Nephron progenitor cell (in vitro differentiated cells): ENCODE data around the gene ASAP3.

ENCODE experiments used
- DNase-seq: peaks from one replicate; pipeline ENCODE4 v3.0.0; 2021
- H3K27ac Mint-ChIP-seq: 2 replicates; pipeline ENCODE4 v1.8.0; 2021; ENCODE audit warnings: mild to moderate bottlenecking, moderate library complexity, mixed read lengths
- H3K27me3 Mint-ChIP-seq: 2 replicates; pipeline ENCODE4 v1.8.0; 2021; ENCODE audit warnings: mild to moderate bottlenecking, low read depth, mixed read lengths; ENCODE audit not compliant: poor library complexity
- H3K36me3 Mint-ChIP-seq: 2 replicates; pipeline ENCODE4 v1.8.0; 2021; ENCODE audit warnings: low read depth, mixed read lengths
- H3K4me1 Mint-ChIP-seq: 2 replicates; pipeline ENCODE4 v1.8.0; 2021; ENCODE audit warnings: mixed read lengths
- H3K4me3 Mint-ChIP-seq: 2 replicates; pipeline ENCODE4 v1.8.0; 2021; ENCODE audit warnings: mild to moderate bottlenecking, moderate library complexity, mixed read lengths
- H3K9me3 Mint-ChIP-seq: 2 replicates; pipeline ENCODE4 v1.8.0; 2021; ENCODE audit warnings: mild to moderate bottlenecking, moderate library complexity, mixed read lengths
- CTCF ChIP-seq: fragments of 200-600 bp; sonication (generic); IDR thresholded peaks from 2 replicates; pipeline ENCODE4 v1.5.0; 2021; ENCODE audit warnings: antibody characterized with exemption

ASAP3 gene

GRCh38 chr1:23451441-23451840 lies 32.5 kb downstream of the ASAP3 start:
- no peak for TF ChIP-seq CTCF
- Mint-ChIP-seq H3K36me3 (peaks cover 16% of the 10 kb centered on the region), H3K9me3 (no peaks in the 10 kb centered on the region), H3K4me1 (peaks cover 25% of the 10 kb centered on the region), H3K27ac (peak overlapping the region; percentile 80), H3K4me3 (no peak overlapping the region), H3K27me3 (no peaks in the 10 kb centered on the region)
- no peak for DNase-seq

- no peak for DNase-seq
These were observed 33.1 kb downstream of the ASAP3 start for GRCh38 chr1:23450894-23451293.

GRCh38 chr1:23449958-23450357 lies 34.0 kb downstream of the ASAP3 start:
- peaks cover 12% of the 10 kb centered on the region for H3K36me3 Mint-ChIP-seq
- no peak overlapping the region for H3K4me3 Mint-ChIP-seq
- H3K4me1 Mint-ChIP-seq = peaks cover 25% of the 10 kb centered on the region
- no peak for DNase-seq
- TF ChIP-seq CTCF = no peak
- no peak overlapping the region for H3K27ac Mint-ChIP-seq
- no peaks in the 10 kb centered on the region for H3K9me3 Mint-ChIP-seq
- no peaks in the 10 kb centered on the region for H3K27me3 Mint-ChIP-seq

More at GRCh38 chr1:23450894-23451293, 33.1 kb downstream of the ASAP3 start:
- H3K9me3 Mint-ChIP-seq = no peaks in the 10 kb centered on the region
- H3K4me3 Mint-ChIP-seq = no peak overlapping the region
- H3K27ac Mint-ChIP-seq = no peak overlapping the region
- peaks cover 16% of the 10 kb centered on the region for H3K36me3 Mint-ChIP-seq
- H3K27me3 Mint-ChIP-seq = no peaks in the 10 kb centered on the region
- no peak for TF ChIP-seq CTCF
- peaks cover 25% of the 10 kb centered on the region for H3K4me1 Mint-ChIP-seq

- H3K27ac Mint-ChIP-seq = no peak overlapping the region
- H3K4me1 Mint-ChIP-seq = peaks cover 25% of the 10 kb centered on the region
- H3K36me3 Mint-ChIP-seq = peaks cover 8% of the 10 kb centered on the region
- DNase-seq = no peak
- no peaks in the 10 kb centered on the region for H3K9me3 Mint-ChIP-seq
- TF ChIP-seq CTCF = no peak
- H3K27me3 Mint-ChIP-seq = no peaks in the 10 kb centered on the region
- H3K4me3 Mint-ChIP-seq = no peak overlapping the region
These were observed 34.7 kb downstream of the ASAP3 start for GRCh38 chr1:23449306-23449705.

- Mint-ChIP-seq H3K27ac (no peak overlapping the region), H3K36me3 (peaks cover 8% of the 10 kb centered on the region), H3K9me3 (no peaks in the 10 kb centered on the region)
These were observed 35.1 kb downstream of the ASAP3 start for GRCh38 chr1:23448846-23449245.

More at GRCh38 chr1:23448846-23449245, 35.1 kb downstream of the ASAP3 start:
- TF ChIP-seq CTCF = no peak
- H3K4me1 Mint-ChIP-seq = peaks cover 25% of the 10 kb centered on the region
- DNase-seq = no peak
- H3K27me3 Mint-ChIP-seq = no peaks in the 10 kb centered on the region
- H3K4me3 Mint-ChIP-seq = no peak overlapping the region
